ENCODE results near the gene CACNA1C.

GRCh38 chr12:2099595-2099994 lies 46.8 kb downstream of the CACNA1C start:
- no peak for TF ChIP-seq CTCF (IDR thresholded peaks at IDR 0.05)
- TF ChIP-seq EP300 (IDR thresholded peaks at IDR 0.05), result no peak
